ENCODE measurements around the gene ASB7.

- TF ChIP-seq SP1 (IDR thresholded peaks at IDR 0.05): no peak
- no peak for TF ChIP-seq SUZ12 (IDR thresholded peaks at IDR 0.05)
- TF ChIP-seq FOXK2 (IDR thresholded peaks at IDR 0.05): no peak
- TF ChIP-seq ZNF384 (IDR thresholded peaks at IDR 0.05): no peak
- TF ChIP-seq FOXA1 (IDR thresholded peaks at IDR 0.05): no peak
- TF ChIP-seq ARNT (IDR thresholded peaks at IDR 0.05): no peak
- TF ChIP-seq HDGF (IDR thresholded peaks at IDR 0.05; ENCODE audit: borderline replicate concordance): no peak
- no peak for TF ChIP-seq BHLHE40 (IDR thresholded peaks at IDR 0.05; ENCODE audit: borderline replicate concordance)
- no peak for TF ChIP-seq LEF1 (IDR thresholded peaks at IDR 0.05; ENCODE audit: borderline replicate concordance)
- TF ChIP-seq NFRKB (IDR thresholded peaks at IDR 0.05): no peak
- no peak for TF ChIP-seq ELF4 (IDR thresholded peaks at IDR 0.05)
- no peak for TF ChIP-seq PKNOX1 (IDR thresholded peaks at IDR 0.05)
These were observed 68.2 kb downstream of the ASB7 start for GRCh38 chr15:100670505-100671021.
